GM23248 (cell line): ENCODE results near the gene STK17B. TPM values are rescaled to one million over a fixed set of nuclear protein-coding genes. Genes with fewer than 3 reads are reported as not detected.

Source experiments
- DNase-seq: peaks from one replicate; pipeline ENCODE4 v3.0.0-alpha.2; 2015
- H2AFZ ChIP-seq: fragments of 200-600 bp; sonication (generic); 2 replicates; pipeline ENCODE4 v1.6.1; 2016; ENCODE audit warnings: antibody characterized with exemption
- H3F3A ChIP-seq: fragments of 200-600 bp; sonication (generic); 2 replicates; pipeline ENCODE4 v1.6.1; 2016; ENCODE audit warnings: mild to moderate bottlenecking, antibody characterized with exemption, mixed run types; ENCODE audit not compliant: insufficient read depth
- H3K27ac ChIP-seq: fragments of 200-600 bp; sonication (generic); 2 replicates; pipeline ENCODE4 v1.5.1; 2016; ENCODE audit warnings: mild to moderate bottlenecking
- H3K27me3 ChIP-seq: fragments of 200-600 bp; sonication (generic); replicated peaks from 2 replicates; pipeline ENCODE4 v1.6.1; 2016; ENCODE audit warnings: mild to moderate bottlenecking; ENCODE audit not compliant: insufficient read depth
- H3K36me3 ChIP-seq: fragments of 200-600 bp; sonication (generic); 2 replicates; pipeline ENCODE4 v1.6.1; 2016; ENCODE audit warnings: low read depth, mild to moderate bottlenecking
- H3K4me1 ChIP-seq: fragments of 200-600 bp; sonication (generic); 2 replicates; pipeline ENCODE4 v1.6.1; 2016; ENCODE audit warnings: mild to moderate bottlenecking; ENCODE audit not compliant: insufficient read depth
- H3K4me2 ChIP-seq: fragments of 200-600 bp; sonication (generic); one replicate; pipeline ENCODE4 v1.6.1; 2016; ENCODE audit warnings: mild to moderate bottlenecking; ENCODE audit not compliant: unreplicated experiment
- H3K4me3 ChIP-seq: fragments of 200-600 bp; sonication (generic); 2 replicates; pipeline ENCODE4 v1.5.1; 2016; ENCODE audit warnings: mild to moderate bottlenecking
- H3K79me2 ChIP-seq: fragments of 200-600 bp; sonication (generic); 2 replicates; pipeline ENCODE4 v1.6.1; 2016; ENCODE audit warnings: mild to moderate bottlenecking; ENCODE audit not compliant: insufficient read depth
- H3K9ac ChIP-seq: fragments of 200-600 bp; sonication (generic); 2 replicates; pipeline ENCODE4 v1.6.1; 2016; ENCODE audit warnings: mild to moderate bottlenecking
- H3K9me2 ChIP-seq: fragments of 200-600 bp; sonication (generic); 2 replicates; pipeline ENCODE4 v1.6.1; 2016; ENCODE audit warnings: mixed run types, mild to moderate bottlenecking, moderate library complexity; ENCODE audit not compliant: insufficient read depth
- H3K9me3 ChIP-seq: fragments of 200-600 bp; sonication (generic); one replicate; pipeline ENCODE4 v1.6.1; 2017; ENCODE audit warnings: low read depth
- H4K20me1 ChIP-seq: fragments of 200-600 bp; sonication (generic); 2 replicates; pipeline ENCODE4 v1.6.0; 2016; ENCODE audit not compliant: insufficient read depth
- EZH2 ChIP-seq: fragments of 200-600 bp; sonication (generic); IDR thresholded peaks from 2 replicates; pipeline ENCODE4 v1.6.1; 2018; ENCODE audit warnings: antibody characterized with exemption, mild to moderate bottlenecking; ENCODE audit not compliant: insufficient read depth, poor library complexity, severe bottlenecking
- EZH2phosphoT487 ChIP-seq: fragments of 200-600 bp; sonication (generic); IDR thresholded peaks from 2 replicates; pipeline ENCODE4 v1.6.1; 2018; ENCODE audit warnings: antibody characterized with exemption, moderate library complexity, mild to moderate bottlenecking, low read depth; ENCODE audit not compliant: insufficient read depth
- WGBS, 2 experiments: methylation state at CpG; one replicate each; pipeline ENCODE4 v1.1.6; 2015 to 2017; ENCODE audit warnings: low lambda C conversion rate in 2 of 2, low coverage in 1 of 2; ENCODE audit errors: missing lambda C conversion rate in 2 of 2; 5-methylcytosine and 5-hydroxymethylcytosine counted together
- in situ Hi-C: fragments of 300-500 bp; cut with MboI; formaldehyde crosslinking; loops from 2 replicates; pipeline ENCODE4 v1.15.0; 2020
- polyA plus RNA-seq: library from polyadenylated mRNA; unstranded; fragments of >200 nt; fragmentation: Nextera tagmentation; extraction: Ambion mirVana; gene quantifications from 2 replicates; pipeline ENCODE4 v1.2.1, GENCODE V29; 2016
- total RNA-seq: library from RNA; depleted of rRNA; stranded (reverse); fragments of >200 nt; shearing (Covaris generic); gene quantifications from 2 replicates; pipeline ENCODE4 v1.2.3, GENCODE V29; 2014

The STK17B gene
- total and polyA plus RNA-seq, 2 experiments from 2014 or later, result 13.7 to 23.6 TPM

- in situ Hi-C loops, result no loop called here
- no peaks in the 10 kb centered on the region for H3K4me1 ChIP-seq
- H3K27me3 ChIP-seq, result no peaks in the 10 kb centered on the region
- H3K9me3 ChIP-seq, result no peaks in the 10 kb centered on the region
- H3K9me2 ChIP-seq, result no peaks in the 10 kb centered on the region
- H3K9ac ChIP-seq, result no peak overlapping the region
- no peak overlapping the region for H2AFZ ChIP-seq
- peaks cover 24% of the 10 kb centered on the region for H3K36me3 ChIP-seq
- TF ChIP-seq EZH2 (no peak), EZH2phosphoT487 (no peak)
- no peak overlapping the region for H3K4me2 ChIP-seq
- no peaks in the 10 kb centered on the region for H4K20me1 ChIP-seq
- no peak overlapping the region for H3K27ac ChIP-seq
- peaks cover 9% of the 10 kb centered on the region; the same call in 1 of the 2 replicates for H3F3A ChIP-seq
- H3K79me2 ChIP-seq, result no peaks in the 10 kb centered on the region
- WGBS, 2 experiments, result 96% methylated on average over 7 of the region's 7 CpGs
- DNase-seq, result no peak
- no peak overlapping the region for H3K4me3 ChIP-seq
Measured at GRCh38 chr2:196130039-196130825, 41.1 kb downstream of the STK17B start.

GRCh38 chr2:196128749-196129148, 42.6 kb downstream of the STK17B start:
- 56 to 80% methylated on average over 1 of the region's 1 CpG for WGBS, 2 experiments

GRCh38 chr2:196125596-196125995, 45.8 kb downstream of the STK17B start:
- WGBS, 2 experiments, result 35 to 43% methylated on average over 2 of the region's 2 CpGs
- no peak for DNase-seq
- no peaks in the 10 kb centered on the region for H3K9me3 ChIP-seq
- H3K9me2 ChIP-seq, result no peaks in the 10 kb centered on the region
- in situ Hi-C loops, result no loop called here
- H3K4me1 ChIP-seq, result peaks cover 11% of the 10 kb centered on the region; the same call in 1 of the 2 replicates
- H3K4me3 ChIP-seq, result no peak overlapping the region
- no peak overlapping the region for H3K4me2 ChIP-seq
- H3K9ac ChIP-seq, result no peak overlapping the region
- no peaks in the 10 kb centered on the region for H3K27me3 ChIP-seq
- H3K36me3 ChIP-seq, result no peaks in the 10 kb centered on the region
- H3K27ac ChIP-seq, result no peak overlapping the region
- no peaks in the 10 kb centered on the region for H3F3A ChIP-seq
- H3K79me2 ChIP-seq, result no peaks in the 10 kb centered on the region
- TF ChIP-seq EZH2 (no peak), EZH2phosphoT487 (no peak)
- no peaks in the 10 kb centered on the region for H4K20me1 ChIP-seq
- H2AFZ ChIP-seq, result 0 out of 2 replicates have a peak overlapping the region, but pooled peaks have one; percentile 10

More at GRCh38 chr2:196128749-196129148, 42.6 kb downstream of the STK17B start:
- H3K4me2 ChIP-seq, result no peak overlapping the region
- in situ Hi-C loops, result no loop called here
- H3K9ac ChIP-seq, result no peak overlapping the region
- H4K20me1 ChIP-seq, result no peaks in the 10 kb centered on the region
- no peaks in the 10 kb centered on the region for H3K27me3 ChIP-seq
- H3K4me3 ChIP-seq, result no peak overlapping the region
- no peak overlapping the region for H3K27ac ChIP-seq
- H2AFZ ChIP-seq, result no peak overlapping the region
- H3K36me3 ChIP-seq, result peaks cover 11% of the 10 kb centered on the region; the same call in 1 of the 2 replicates
- H3K79me2 ChIP-seq, result no peaks in the 10 kb centered on the region
- H3K9me2 ChIP-seq, result no peaks in the 10 kb centered on the region
- no peaks in the 10 kb centered on the region for H3K9me3 ChIP-seq
- H3F3A ChIP-seq, result peaks cover 9% of the 10 kb centered on the region; the same call in 1 of the 2 replicates
- H3K4me1 ChIP-seq, result peaks cover 7% of the 10 kb centered on the region; the same call in 1 of the 2 replicates
- TF ChIP-seq EZH2phosphoT487, result no peak
- no peak for TF ChIP-seq EZH2
- no peak for DNase-seq

GRCh38 chr2:196123679-196124373, 47.6 kb downstream of the STK17B start:
- H3K79me2 ChIP-seq, result no peaks in the 10 kb centered on the region
- TF ChIP-seq EZH2, result no peak
- TF ChIP-seq EZH2phosphoT487, result no peak
- no peaks in the 10 kb centered on the region for H3F3A ChIP-seq
- peak; percentile 63 for DNase-seq
- H3K9ac ChIP-seq, result peak overlapping the region; percentile 31
- peak overlapping the region; percentile 72 for H2AFZ ChIP-seq
- H3K9me2 ChIP-seq, result no peaks in the 10 kb centered on the region
- H3K4me2 ChIP-seq, result peak overlapping the region; percentile 43
- H3K27me3 ChIP-seq, result no peaks in the 10 kb centered on the region
- no peaks in the 10 kb centered on the region for H4K20me1 ChIP-seq
- in situ Hi-C loops, result no loop called here
- H3K4me3 ChIP-seq, result no peak overlapping the region
- peak overlapping the region; percentile 44 for H3K27ac ChIP-seq
- no peaks in the 10 kb centered on the region for H3K9me3 ChIP-seq
- WGBS, 2 experiments, result 59 to 67% methylated on average over 6 of the region's 6 CpGs
- no peaks in the 10 kb centered on the region for H3K36me3 ChIP-seq
- peaks cover 11% of the 10 kb centered on the region; the same call in 1 of the 2 replicates for H3K4me1 ChIP-seq
